Inflammatory macrophage (primary cell): ENCODE results near the gene BDH1.
"Not testable (repeated sequence)": the region's sequence is repeated elsewhere in the genome, so short reads cannot be mapped to it uniquely, and the experiment has no call there.

Experiments
- DNase-seq, 2 donors: peaks; one replicate each; pipeline ENCODE4 v3.0.0-alpha.2; 2020 to 2022
- total RNA-seq, 18 experiments: gene quantifications; one replicate each; lab custom pipeline; 2026; ENCODE audit warnings: mixed read lengths in 6 of 18, inconsistent platforms in 2 of 18; lab: John Stamatoyannopoulos, UW

Gene BDH1
- 4.7 to 33.0 (median 20.5) reads per million in 18 experiments for total RNA-seq

GRCh38 chr3:197555281-197556261, at the start of gene BDH1:
Gene BDH1, minus strand, starts transcription at chr3:197555968. Its CDS starts 9,525 bp downstream, at chr3:197546443.
- peak; percentile 16 to 37 for DNase-seq

GRCh38 chr3:197603317-197603933, 47.7 kb upstream of the BDH1 start:
- DNase-seq: no peak

DNA sequence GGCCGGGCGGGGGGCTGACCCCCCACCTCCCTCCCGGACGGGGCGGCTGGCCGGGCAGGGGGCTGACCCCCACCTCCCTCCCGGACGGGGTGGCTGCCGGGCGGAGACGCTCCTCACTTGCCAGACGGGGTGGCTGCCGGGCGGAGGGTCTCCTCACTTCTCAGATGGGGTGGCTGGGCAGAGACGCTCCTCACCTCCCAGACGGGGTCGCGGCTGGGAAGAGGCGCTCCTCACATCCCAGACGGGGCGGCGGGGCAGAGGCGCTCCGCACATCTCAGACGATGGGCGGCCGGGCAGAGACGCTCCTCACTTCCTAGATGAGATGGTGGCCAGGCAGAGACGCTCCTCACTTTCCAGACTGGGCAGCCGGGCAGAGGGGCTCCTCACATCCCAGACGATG, 46.6 kb upstream of the BDH1 start:
- not testable (repeated sequence) for DNase-seq

DNA sequence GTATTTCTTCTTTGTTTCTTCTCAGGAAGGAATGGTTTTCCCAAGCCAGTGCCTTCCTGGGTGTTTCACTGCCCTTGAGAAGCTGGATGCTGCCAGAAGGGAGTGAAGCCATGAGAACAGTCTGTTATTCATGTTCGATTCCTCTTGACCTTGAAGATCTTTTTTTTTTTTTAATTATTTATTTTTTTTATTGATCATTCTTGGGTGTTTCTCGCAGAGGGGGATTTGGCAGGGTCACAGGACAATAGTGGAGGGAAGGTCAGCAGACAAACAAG, 45.7 kb upstream of the BDH1 start:
- DNase-seq: not testable (repeated sequence)

DNA sequence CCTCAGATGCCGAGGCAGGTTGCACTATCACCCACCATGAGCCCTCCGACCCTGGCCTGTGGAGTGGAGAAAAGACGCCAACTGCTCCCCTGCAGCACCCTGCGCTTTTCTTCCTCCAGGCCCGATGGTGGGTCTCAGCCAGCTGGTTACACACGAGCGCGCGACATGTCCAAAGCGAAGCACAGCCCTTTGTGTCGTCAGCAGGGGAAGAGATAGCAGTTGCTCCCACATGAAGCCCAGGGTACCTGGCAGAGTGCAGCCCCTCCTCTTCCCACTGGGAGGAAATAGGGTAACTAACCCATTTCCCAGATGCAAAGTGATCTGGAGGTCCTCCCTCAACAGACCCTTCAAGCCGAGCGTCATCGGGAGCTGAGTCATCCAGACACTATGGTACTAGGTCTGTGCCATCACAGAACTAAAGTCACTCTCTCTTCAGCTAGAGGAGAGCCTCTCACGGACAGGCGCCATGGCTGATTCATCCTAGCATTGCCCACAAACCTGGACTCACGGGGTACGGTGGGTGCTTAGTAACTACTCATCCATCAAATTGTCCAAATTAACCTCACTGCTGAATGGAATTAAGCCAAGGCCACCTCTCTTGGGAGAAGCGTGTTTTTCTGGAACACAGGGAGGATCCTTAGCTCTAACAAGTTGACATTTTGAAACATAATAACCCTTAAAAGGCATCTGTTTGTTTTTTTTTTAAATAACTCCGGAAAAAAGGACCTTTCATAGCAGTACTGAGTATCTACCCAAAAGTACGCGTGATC, 45.2 kb upstream of the BDH1 start:
- DNase-seq: no peak

GRCh38 chr3:197599089-197599765, 43.5 kb upstream of the BDH1 start:
- peak; percentile 80 to 81 for DNase-seq

- DNase-seq: no peak
Observed at GRCh38 chr3:197598404-197598980, 42.7 kb upstream of the BDH1 start.

DNA sequence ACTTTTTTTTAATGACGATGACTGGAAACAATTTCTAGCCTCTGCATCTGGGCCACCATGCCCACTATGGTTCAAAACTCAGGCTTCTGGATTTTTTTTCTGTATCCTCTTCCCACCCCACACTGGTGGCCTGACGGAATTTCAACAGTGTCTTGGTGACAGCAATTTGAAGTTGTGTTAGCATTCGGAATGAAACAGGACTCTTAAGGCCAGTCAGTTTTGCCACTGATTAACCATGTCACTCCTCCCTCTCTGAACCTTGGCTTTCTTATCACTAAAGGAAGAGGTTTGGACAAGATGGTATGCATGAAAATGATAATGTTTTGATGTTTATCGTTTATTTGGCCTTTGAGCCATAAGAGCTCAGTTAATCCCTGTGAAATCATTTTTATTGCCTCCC, 41.6 kb upstream of the BDH1 start:
- DNase-seq: no peak

DNA sequence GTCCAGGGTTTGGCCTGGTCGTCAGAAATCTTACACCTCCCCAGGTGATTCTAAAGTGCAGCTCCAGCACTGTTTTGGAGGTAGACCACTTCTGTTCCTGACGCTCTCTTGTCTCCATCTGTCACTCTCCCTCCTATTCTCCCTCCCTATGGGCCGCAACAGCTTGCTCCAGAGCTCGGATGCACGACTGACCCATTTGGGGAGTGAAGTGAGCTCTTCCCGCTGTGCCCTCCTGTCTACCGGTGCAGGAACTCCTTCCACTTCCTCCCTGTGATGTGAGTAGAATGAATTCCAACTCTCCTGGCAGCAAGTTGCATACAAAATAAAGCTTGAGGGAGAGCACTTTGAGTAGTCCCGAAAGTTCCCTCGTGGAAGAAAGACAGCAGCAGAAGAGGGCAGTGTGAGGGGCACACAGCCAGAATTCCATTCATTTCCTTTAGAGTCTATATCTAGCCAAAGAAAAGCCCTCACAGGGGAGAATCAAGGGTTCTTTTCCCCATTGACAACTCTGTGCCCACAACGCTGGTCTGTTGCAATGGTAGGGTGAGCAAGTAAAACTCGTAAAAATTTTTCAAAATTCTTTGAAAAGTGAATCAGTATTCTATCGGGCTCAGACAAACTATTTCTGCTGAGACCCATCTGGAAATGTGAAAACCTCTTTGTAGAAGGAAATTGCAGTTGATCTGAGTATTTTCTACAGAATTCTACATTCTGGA, 39.9 kb upstream of the BDH1 start:
- no peak for DNase-seq

DNA sequence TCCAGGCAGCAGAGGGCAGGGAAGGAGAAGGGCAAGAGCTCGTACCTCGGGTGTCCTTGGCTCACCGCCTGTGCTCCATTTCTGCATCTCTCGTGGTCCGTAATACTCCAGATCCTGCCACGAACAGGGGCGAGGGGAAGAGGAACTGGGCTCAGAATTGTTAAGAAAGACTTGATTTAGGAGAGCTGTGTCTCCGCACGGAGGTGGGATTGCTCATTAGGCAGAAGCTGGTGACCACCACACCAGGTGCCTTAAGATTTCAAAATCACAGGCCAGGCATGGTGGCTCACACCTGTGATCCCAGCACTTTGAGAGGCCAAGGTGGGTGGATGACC, 37.2 kb upstream of the BDH1 start:
- peak; percentile 15 to 55 for DNase-seq

GRCh38 chr3:197592361-197593045, 36.7 kb upstream of the BDH1 start:
- peak in 1 of 2 donors; percentile 11 for DNase-seq

DNA sequence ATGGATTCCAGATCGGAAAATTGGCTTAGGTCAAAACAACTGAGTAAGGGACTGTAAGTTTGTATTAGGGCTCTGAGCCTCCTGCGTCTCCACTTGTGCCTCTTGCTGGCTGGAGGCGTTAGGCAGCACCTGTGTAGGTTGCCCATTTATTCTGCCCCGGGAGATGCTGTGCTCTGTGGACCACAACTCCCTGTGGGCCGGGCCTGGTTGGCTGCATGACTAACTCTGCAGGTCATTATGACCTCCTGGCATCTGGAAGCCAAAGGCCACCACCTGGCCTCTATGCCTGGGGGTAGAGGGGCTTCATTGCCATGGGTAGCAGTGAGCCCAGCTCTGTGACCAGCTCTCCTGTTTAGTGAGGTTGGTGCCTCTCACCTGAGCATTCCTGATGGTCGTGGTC, 36.0 kb upstream of the BDH1 start:
- no peak for DNase-seq

DNA sequence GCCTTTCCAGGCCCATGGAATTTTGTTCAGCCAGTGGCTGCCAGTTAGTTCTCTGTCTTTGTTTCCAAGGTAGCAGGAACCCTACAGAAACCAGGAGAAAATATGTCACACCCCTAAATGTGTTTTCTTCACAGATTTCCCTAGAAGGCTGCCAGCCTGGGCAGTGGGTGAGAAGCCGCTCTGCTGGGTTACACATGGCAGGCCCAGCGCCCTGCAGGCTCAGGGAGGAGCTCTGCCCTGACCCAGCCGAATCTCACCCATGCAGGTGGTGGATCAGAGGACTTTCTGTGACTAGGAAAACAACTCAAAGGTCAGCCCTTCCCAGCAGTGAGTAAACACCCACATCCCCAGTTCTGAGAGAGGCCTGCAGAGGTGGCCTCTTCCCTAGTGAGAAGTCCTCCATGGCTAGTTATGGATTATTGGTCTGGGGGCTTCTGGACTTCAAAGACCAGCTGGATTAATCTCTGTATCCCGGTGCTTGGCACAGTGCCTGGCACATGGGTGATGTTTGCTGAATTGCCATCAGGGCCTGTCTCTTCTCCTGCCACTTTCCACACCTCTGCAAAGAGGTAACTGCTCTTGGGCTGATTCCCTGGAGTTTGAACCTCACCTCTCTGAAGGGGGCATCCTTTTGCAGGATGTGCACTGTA, 34.7 kb upstream of the BDH1 start:
- no peak for DNase-seq

DNA sequence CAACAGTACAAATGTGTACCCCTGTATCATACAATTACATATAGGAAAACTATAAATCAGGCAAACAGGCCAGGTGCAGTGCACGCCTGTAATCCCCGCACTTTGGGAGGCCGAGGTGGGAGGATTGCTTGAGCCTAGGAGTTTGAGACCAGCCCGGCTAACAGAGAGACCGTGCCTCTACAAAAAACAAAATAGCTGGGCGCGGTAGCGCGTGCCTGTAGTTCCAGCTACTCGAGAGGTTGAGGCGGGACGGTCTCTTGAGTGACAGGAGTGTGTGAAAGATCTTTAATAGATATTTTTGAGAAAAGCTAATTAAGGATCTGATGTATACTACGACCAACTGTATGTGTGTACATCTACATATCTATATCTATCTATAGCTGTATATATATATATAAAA, 33.8 kb upstream of the BDH1 start:
- DNase-seq: no peak

DNA sequence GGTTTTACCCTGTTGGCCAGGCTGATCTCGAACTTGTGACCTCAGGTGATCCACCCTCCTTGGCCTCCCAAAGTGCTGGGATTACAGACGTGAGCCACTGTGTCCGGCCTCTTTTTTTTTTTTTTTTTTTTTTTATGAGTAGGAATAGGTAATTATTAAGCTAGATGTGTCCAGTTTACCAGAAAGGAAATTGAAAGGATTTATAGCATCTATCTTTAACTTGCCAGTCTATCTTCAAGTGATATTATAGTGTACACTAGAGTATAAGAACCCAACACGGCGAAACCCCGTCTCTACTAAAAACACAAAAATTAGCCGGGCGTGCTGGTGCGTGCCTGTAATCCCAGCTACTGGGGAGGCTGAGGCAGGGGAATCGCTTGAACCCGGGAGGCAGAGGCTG, 31.0 kb upstream of the BDH1 start:
- DNase-seq: not testable (repeated sequence)

GRCh38 chr3:197586181-197586580, 30.4 kb upstream of the BDH1 start:
- DNase-seq: no peak

GRCh38 chr3:197584733-197585132, 29.0 kb upstream of the BDH1 start:
- DNase-seq: no peak

DNA sequence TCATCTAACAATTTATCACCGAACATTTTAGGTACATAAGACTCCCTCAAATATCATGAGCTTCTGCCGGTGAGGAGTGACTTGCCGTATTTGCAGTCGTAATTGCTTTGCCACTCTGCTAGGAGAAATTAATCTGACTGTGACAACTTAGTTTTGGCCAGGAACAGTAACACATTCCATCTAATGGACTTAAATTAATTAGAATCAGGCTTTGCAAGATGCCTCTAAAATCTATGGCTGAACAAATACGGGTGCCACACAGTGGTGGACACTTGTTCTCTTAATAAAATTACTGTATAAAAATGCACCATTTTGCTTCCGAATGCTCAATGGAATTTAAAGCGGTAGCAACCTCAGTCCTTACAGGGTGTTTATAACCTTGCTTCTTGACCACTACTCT, 27.6 kb upstream of the BDH1 start:
- DNase-seq: no peak

- DNase-seq: no peak
Observed at GRCh38 chr3:197580253-197580691, 24.5 kb upstream of the BDH1 start.

- no peak for DNase-seq
Observed at GRCh38 chr3:197578376-197578775, 22.6 kb upstream of the BDH1 start.
